Muscle layer of colon (tissue), 2 donors: ENCODE measurements around the gene CACNA2D3.

Experiments
- H3K27ac ChIP-seq: one replicate; pipeline ENCODE4 v1.7.0; 2013; ENCODE audit warnings: low read depth, mild to moderate bottlenecking, low read length, moderate library complexity
- H3K27me3 ChIP-seq, 2 donors: one replicate each; pipeline ENCODE4 v1.7.0; 2013; ENCODE audit warnings: low read length in 2 of 2, mild to moderate bottlenecking in 2 of 2; ENCODE audit not compliant: insufficient read depth in 2 of 2, control insufficient read depth in 1 of 2
- H3K36me3 ChIP-seq: one replicate; pipeline ENCODE4 v1.7.0; 2013; ENCODE audit warnings: mild to moderate bottlenecking, low read length; ENCODE audit not compliant: insufficient read depth
- H3K4me1 ChIP-seq: one replicate; pipeline ENCODE4 v1.7.0; 2013; ENCODE audit warnings: mild to moderate bottlenecking, low read length; ENCODE audit not compliant: insufficient read depth
- H3K4me3 ChIP-seq, 2 donors: one replicate each; pipeline ENCODE4 v1.7.0; 2013; ENCODE audit warnings: low read length in 2 of 2, low read depth in 1 of 2, mild to moderate bottlenecking in 1 of 2, moderate library complexity in 1 of 2
- H3K9ac ChIP-seq: one replicate; pipeline ENCODE4 v1.7.0; 2013; ENCODE audit warnings: low read length
- H3K9me3 ChIP-seq: one replicate; pipeline ENCODE4 v1.7.0; 2013; ENCODE audit warnings: mild to moderate bottlenecking, low read length
- donor health status: abdominal sarcoma.
- donor health status: Adenocarcinoma of cecum.

CACNA2D3 gene

GRCh38 chr3:54223063-54223462 lies 100.7 kb downstream of the CACNA2D3 start:
- no peak overlapping the region for H3K27ac ChIP-seq
- no peak overlapping the region for H3K4me3 ChIP-seq
- H3K4me1 ChIP-seq = no peaks in the 10 kb centered on the region
- no peak overlapping the region for H3K9ac ChIP-seq
- no peaks in the 10 kb centered on the region for H3K27me3 ChIP-seq
- H3K9me3 ChIP-seq = no peaks in the 10 kb centered on the region
- H3K36me3 ChIP-seq = no peaks in the 10 kb centered on the region

GRCh38 chr3:54225841-54226528 lies 103.6 kb downstream of the CACNA2D3 start:
- Histone ChIP-seq H3K27ac (no peak overlapping the region), H3K9me3 (no peaks in the 10 kb centered on the region), H3K36me3 (no peaks in the 10 kb centered on the region), H3K4me3 (no peak overlapping the region), H3K27me3 (no peaks in the 10 kb centered on the region), H3K4me1 (no peaks in the 10 kb centered on the region), H3K9ac (no peak overlapping the region)

- Histone ChIP-seq H3K4me1 (no peaks in the 10 kb centered on the region), H3K27ac (no peak overlapping the region), H3K9me3 (no peaks in the 10 kb centered on the region), H3K36me3 (no peaks in the 10 kb centered on the region), H3K4me3 (no peak overlapping the region), H3K9ac (no peak overlapping the region), H3K27me3 (no peaks in the 10 kb centered on the region)
These were observed 106.5 kb downstream of the CACNA2D3 start for GRCh38 chr3:54228806-54229205.

GRCh38 chr3:54232618-54233017 lies 110.3 kb downstream of the CACNA2D3 start:
- H3K4me3 ChIP-seq = no peak overlapping the region
- H3K27me3 ChIP-seq = no peaks in the 10 kb centered on the region
- H3K9me3 ChIP-seq = no peaks in the 10 kb centered on the region
- no peaks in the 10 kb centered on the region for H3K36me3 ChIP-seq
- H3K9ac ChIP-seq = no peak overlapping the region
- no peak overlapping the region for H3K27ac ChIP-seq
- no peaks in the 10 kb centered on the region for H3K4me1 ChIP-seq

- no peak overlapping the region for H3K4me3 ChIP-seq
- no peak overlapping the region for H3K9ac ChIP-seq
- H3K36me3 ChIP-seq = no peaks in the 10 kb centered on the region
- H3K27me3 ChIP-seq = no peaks in the 10 kb centered on the region
- no peaks in the 10 kb centered on the region for H3K9me3 ChIP-seq
- H3K27ac ChIP-seq = no peak overlapping the region
- no peaks in the 10 kb centered on the region for H3K4me1 ChIP-seq
These were observed 113.6 kb downstream of the CACNA2D3 start for GRCh38 chr3:54235998-54236397.

GRCh38 chr3:54237109-54237508 lies 114.8 kb downstream of the CACNA2D3 start:
- H3K9ac ChIP-seq = no peak overlapping the region
- no peaks in the 10 kb centered on the region for H3K27me3 ChIP-seq
- no peaks in the 10 kb centered on the region for H3K9me3 ChIP-seq
- H3K4me1 ChIP-seq = no peaks in the 10 kb centered on the region
- no peaks in the 10 kb centered on the region for H3K36me3 ChIP-seq
- H3K4me3 ChIP-seq = no peak overlapping the region
- H3K27ac ChIP-seq = no peak overlapping the region

GRCh38 chr3:54237788-54238502 lies 115.6 kb downstream of the CACNA2D3 start:
- Histone ChIP-seq H3K9me3 (no peaks in the 10 kb centered on the region), H3K4me3 (no peak overlapping the region), H3K27ac (no peak overlapping the region), H3K9ac (no peak overlapping the region), H3K27me3 (no peaks in the 10 kb centered on the region), H3K4me1 (no peaks in the 10 kb centered on the region), H3K36me3 (no peaks in the 10 kb centered on the region)

- Histone ChIP-seq H3K9me3 (no peaks in the 10 kb centered on the region), H3K27me3 (no peaks in the 10 kb centered on the region), H3K36me3 (no peaks in the 10 kb centered on the region), H3K27ac (no peak overlapping the region), H3K4me1 (no peaks in the 10 kb centered on the region), H3K4me3 (no peak overlapping the region), H3K9ac (no peak overlapping the region)
These were observed 118.0 kb downstream of the CACNA2D3 start for GRCh38 chr3:54240309-54240708.

- no peak overlapping the region for H3K4me3 ChIP-seq
- H3K36me3 ChIP-seq = no peaks in the 10 kb centered on the region
- no peak overlapping the region for H3K27ac ChIP-seq
- H3K9me3 ChIP-seq = no peaks in the 10 kb centered on the region
- no peak overlapping the region for H3K9ac ChIP-seq
- H3K27me3 ChIP-seq = no peaks in the 10 kb centered on the region
- no peaks in the 10 kb centered on the region for H3K4me1 ChIP-seq
These were observed 120.9 kb downstream of the CACNA2D3 start for GRCh38 chr3:54243056-54243931.

- Histone ChIP-seq H3K4me3 (no peak overlapping the region), H3K9ac (no peak overlapping the region), H3K36me3 (no peaks in the 10 kb centered on the region), H3K27me3 (no peaks in the 10 kb centered on the region), H3K27ac (no peak overlapping the region), H3K4me1 (no peaks in the 10 kb centered on the region), H3K9me3 (no peaks in the 10 kb centered on the region)
These were observed 121.8 kb downstream of the CACNA2D3 start for GRCh38 chr3:54243960-54244682.

GRCh38 chr3:54251705-54252104 lies 129.4 kb downstream of the CACNA2D3 start:
- Histone ChIP-seq H3K36me3 (no peaks in the 10 kb centered on the region), H3K9ac (no peak overlapping the region), H3K4me3 (no peak overlapping the region), H3K27ac (no peak overlapping the region), H3K4me1 (no peaks in the 10 kb centered on the region), H3K27me3 (no peaks in the 10 kb centered on the region), H3K9me3 (no peaks in the 10 kb centered on the region)
